Endothelial cell of umbilical vein (primary cell): ENCODE results near the gene DSP. TPM values are rescaled to one million over a fixed set of nuclear protein-coding genes. Genes with fewer than 3 reads are reported as not detected.

Experiments
- BruUV-seq: library from RNA; stranded (reverse); fragments of 400-500 nt; replicated peaks from 2 replicates; lab custom pipeline; 2021; lab: Mats Ljungman, UMichigan
- CTCF ChIA-PET: fragments of 300-600, 350-600 bp; sonication (Branson Sonifier 250); formaldehyde crosslinking; loops from one replicate; lab custom pipeline; 2021; ENCODE audit warnings: antibody characterized with exemption, inconsistent platforms; lab: Charles Lee
- POLR2A ChIA-PET: fragments of 300-600, 350-600 bp; sonication (Branson Sonifier 250); formaldehyde crosslinking; loops from one replicate; lab custom pipeline; 2021; ENCODE audit warnings: antibody characterized with exemption, inconsistent platforms; lab: Charles Lee
- DNase-seq: peaks from one replicate; pipeline ENCODE4 v3.0.0-alpha.2; 2011; ENCODE audit warnings: low read depth, low spot score
- FAIRE-seq: peaks from 2 replicates; lab custom pipeline; 2011; peaks lifted over from hg19 to GRCh38; lab: Jason Lieb, UNC
- H2AFZ ChIP-seq: 2 replicates; pipeline ENCODE4 v1.6.0; 2012; ENCODE audit warnings: low read depth, low read length, control low read depth, inconsistent platforms
- H3K27ac ChIP-seq: 2 replicates; pipeline ENCODE4 v1.5.1; 2011; ENCODE audit warnings: low read depth, mild to moderate bottlenecking, control low read depth, low read length, moderate library complexity; ENCODE audit not compliant: insufficient read depth
- H3K27me3 ChIP-seq, 2 experiments: 2 replicates each; pipeline versions ENCODE4 v1.6.0 to v1.6.1; 2011; ENCODE audit warnings: low read length in 2 of 2, mixed read lengths in 1 of 2; ENCODE audit not compliant: control insufficient read depth in 2 of 2, insufficient read depth in 2 of 2
- H3K36me3 ChIP-seq, 2 experiments: 2 replicates in 1 of 2; 3 replicates in 1 of 2; pipeline ENCODE4 v1.5.1; 2011; ENCODE audit warnings: low read length in 2 of 2, mild to moderate bottlenecking in 1 of 2, moderate library complexity in 1 of 2; ENCODE audit not compliant: control insufficient read depth in 2 of 2, insufficient read depth in 2 of 2; ENCODE audit errors: extremely low read depth in 1 of 2
- H3K4me1 ChIP-seq: 3 replicates; pipeline ENCODE4 v1.5.1; 2011; ENCODE audit warnings: mild to moderate bottlenecking, low read length; ENCODE audit not compliant: control insufficient read depth, insufficient read depth; ENCODE audit errors: extremely low read depth
- H3K4me2 ChIP-seq: 2 replicates; pipeline ENCODE4 v1.6.1; 2011; ENCODE audit warnings: low read length, control low read depth, mixed read lengths; ENCODE audit not compliant: insufficient read depth
- H3K4me3 ChIP-seq, 3 experiments: fragments of 200-600 bp in 1 of 3; sonication (generic), shearing (Covaris generic) in 1 of 3; replicated peaks in 1 of 3; 2 replicates each; pipeline ENCODE4 v1.5.1; 2011 to 2016; ENCODE audit warnings: control low read depth in 3 of 3, low read length in 3 of 3, mild to moderate bottlenecking in 2 of 3, inconsistent platforms in 1 of 3, low read depth in 1 of 3, moderate library complexity in 1 of 3; ENCODE audit not compliant: insufficient read depth in 1 of 3
- H3K79me2 ChIP-seq: 2 replicates; pipeline ENCODE4 v1.6.0; 2012; ENCODE audit warnings: low read length, inconsistent platforms; ENCODE audit not compliant: control insufficient read depth, insufficient read depth
- H3K9ac ChIP-seq: replicated peaks from 2 replicates; pipeline ENCODE3; 2011; ENCODE audit warnings: low read length, control low read depth; ENCODE audit not compliant: insufficient read depth; ENCODE audit errors: extremely low read depth
- H3K9me1 ChIP-seq: replicated peaks from 3 replicates; pipeline ENCODE4 v1.6.0; 2011; ENCODE audit warnings: mild to moderate bottlenecking, low read length; ENCODE audit not compliant: control insufficient read depth, insufficient read depth; ENCODE audit errors: extremely low read depth
- H3K9me3 ChIP-seq: replicated peaks from 2 replicates; pipeline ENCODE4 v1.5.1; 2012; ENCODE audit warnings: low read length, inconsistent platforms; ENCODE audit not compliant: control insufficient read depth, insufficient read depth
- H4K20me1 ChIP-seq: replicated peaks from 2 replicates; pipeline ENCODE3; 2011; ENCODE audit warnings: mild to moderate bottlenecking, low read length; ENCODE audit not compliant: control insufficient read depth, insufficient read depth; ENCODE audit errors: extremely low read depth
- JUN ChIP-seq: IDR thresholded peaks from 2 replicates; pipeline ENCODE4 v1.6.1; 2011; ENCODE audit warnings: borderline replicate concordance, low read depth; ENCODE audit not compliant: insufficient read length, insufficient read depth
- POLR2A ChIP-seq: IDR thresholded peaks from 2 replicates; pipeline ENCODE4 v1.6.1; 2012; ENCODE audit warnings: low read depth, mild to moderate bottlenecking, control low read depth, low read length
- dilution Hi-C: fragments of 300-500 bp; cut with MboI; formaldehyde crosslinking; loops from one replicate; pipeline ENCODE4 v1.15.0; 2019; ENCODE audit warnings: low sequenced_read_pairs; ENCODE audit not compliant: extremely low pct_ligation_motif_present
- intact Hi-C: fragments of 100-400 bp; cut with micrococcal nuclease; formaldehyde crosslinking; loops from one replicate; pipeline ENCODE4 v1.10.0; 2022
- polyA plus RNA-seq, 4 experiments: library from polyadenylated mRNA; depleted of rRNA in 3 of 4; stranded (reverse) in 3 of 4; unstranded in 1 of 4; fragments of >200 nt; gene quantifications; 2 replicates each; pipeline versions ENCODE4 v1.2.1 to v1.2.3, GENCODE V29; 2011 to 2012; ENCODE audit warnings: missing spikeins in 1 of 4
- total RNA-seq: library from RNA; stranded (reverse); gene quantifications from 2 replicates; pipeline ENCODE4 v1.2.3, GENCODE V29; 2021
- TF ChIP-seq, protein P1 (sequence below): IDR thresholded peaks from 2 replicates; pipeline ENCODE4 v1.6.1; 2011; ENCODE audit not compliant: insufficient read depth, insufficient read length

The DSP gene
- total and polyA plus RNA-seq, 2 donors (not counting 3 experiments of a cell fraction or from before 2014, with no cell fraction given) = 0.03 to 0.77 TPM

GRCh38 chr6:7579851-7580250, 38.4 kb downstream of the DSP start:
- no peak for TF ChIP-seq POLR2A
- TF ChIP-seq, protein P1, sequence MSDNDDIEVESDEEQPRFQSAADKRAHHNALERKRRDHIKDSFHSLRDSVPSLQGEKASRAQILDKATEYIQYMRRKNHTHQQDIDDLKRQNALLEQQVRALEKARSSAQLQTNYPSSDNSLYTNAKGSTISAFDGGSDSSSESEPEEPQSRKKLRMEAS = no peak
- no peaks in the 10 kb centered on the region for H4K20me1 ChIP-seq
- no peak overlapping the region for H3K27ac ChIP-seq
- peaks cover 15 to 24% of the 10 kb centered on the region in 2 experiments for H3K27me3 ChIP-seq
- H3K36me3 ChIP-seq = no peaks in the 10 kb centered on the region
- no peak for DNase-seq
- no peaks in the 10 kb centered on the region for H3K9me3 ChIP-seq
- ChIA-PET POLR2A (no interaction called here), CTCF (interaction anchor here (0.6 to 1.1 kb wide), 2 partner anchors 12 to 1957 kb away, joined by 3 read pairs; no protein-coding TSS in a partner anchor)
- dilution Hi-C loops (no loop called here), intact Hi-C loops (no loop called here)
- H3K9ac ChIP-seq = no peak overlapping the region
- no peaks in the 10 kb centered on the region for H3K79me2 ChIP-seq
- no peak overlapping the region for H3K4me2 ChIP-seq
- H3K4me1 ChIP-seq = no peaks in the 10 kb centered on the region
- H3K4me3 ChIP-seq = no peak overlapping the region
- H2AFZ ChIP-seq = no peak overlapping the region
- no peaks in the 10 kb centered on the region for H3K9me1 ChIP-seq
- BruUV-seq = no TSS peak
- FAIRE-seq = no peak

- H3K4me3 ChIP-seq = no peak overlapping the region
- H3K36me3 ChIP-seq = no peaks in the 10 kb centered on the region
- H4K20me1 ChIP-seq = no peaks in the 10 kb centered on the region
- DNase-seq = no peak
- H3K9me1 ChIP-seq = no peaks in the 10 kb centered on the region
- ChIA-PET CTCF (interaction anchor here (1.1 kb wide), 1 partner anchor 12 kb away, joined by 3 read pairs; no protein-coding TSS in a partner anchor), POLR2A (no interaction called here)
- H3K27me3 ChIP-seq = peaks cover 15 to 20% of the 10 kb centered on the region in 2 experiments
- no peak overlapping the region for H2AFZ ChIP-seq
- H3K4me2 ChIP-seq = no peak overlapping the region
- no peak for FAIRE-seq
- no peaks in the 10 kb centered on the region for H3K4me1 ChIP-seq
- BruUV-seq = no TSS peak
- no peak overlapping the region for H3K9ac ChIP-seq
- no peaks in the 10 kb centered on the region for H3K79me2 ChIP-seq
- dilution Hi-C loops (no loop called here), intact Hi-C loops (no loop called here)
- H3K9me3 ChIP-seq = no peaks in the 10 kb centered on the region
- no peak for TF ChIP-seq JUN
- H3K27ac ChIP-seq = no peak overlapping the region
Measured at GRCh38 chr6:7580537-7580926, 39.1 kb downstream of the DSP start.
